Lower leg skin (tissue), 3 donors: Measurements from ENCODE around the gene SERPINA6.

Experiments used
- CTCF ChIP-seq, 3 donors: fragments of 450-650 bp; IDR thresholded peaks; one replicate each; pipeline ENCODE4 v1.5.1; 2016; ENCODE audit warnings: antibody characterized with exemption in 3 of 3, mild to moderate bottlenecking in 3 of 3, moderate library complexity in 2 of 3
- POLR2A ChIP-seq, 2 donors: fragments of 450-650 bp; IDR thresholded peaks; one replicate each; pipeline ENCODE4 v1.6.1; 2016 to 2017; ENCODE audit warnings: antibody characterized with exemption in 2 of 2, mild to moderate bottlenecking in 1 of 2, moderate library complexity in 1 of 2

GRCh38 chr14:94288610-94289465 is 34.3 kb downstream of the SERPINA6 start:
- TF ChIP-seq CTCF (IDR thresholded peaks at IDR 0.05) (no peak), POLR2A (IDR thresholded peaks at IDR 0.05) (no peak)
